NCI-H1092 treated with DMSO at 0.1 percent for 48 hours (cell line): ENCODE measurements around the gene IL17RD.
"Not testable (repeated sequence)": the region's sequence is repeated elsewhere in the genome, so short reads cannot be mapped to it uniquely, and the experiment has no call there.

ENCODE experiments used
- DNase-seq: peaks from one replicate; lab custom pipeline; 2025; lab: John Stamatoyannopoulos, UW

IL17RD gene

DNA sequence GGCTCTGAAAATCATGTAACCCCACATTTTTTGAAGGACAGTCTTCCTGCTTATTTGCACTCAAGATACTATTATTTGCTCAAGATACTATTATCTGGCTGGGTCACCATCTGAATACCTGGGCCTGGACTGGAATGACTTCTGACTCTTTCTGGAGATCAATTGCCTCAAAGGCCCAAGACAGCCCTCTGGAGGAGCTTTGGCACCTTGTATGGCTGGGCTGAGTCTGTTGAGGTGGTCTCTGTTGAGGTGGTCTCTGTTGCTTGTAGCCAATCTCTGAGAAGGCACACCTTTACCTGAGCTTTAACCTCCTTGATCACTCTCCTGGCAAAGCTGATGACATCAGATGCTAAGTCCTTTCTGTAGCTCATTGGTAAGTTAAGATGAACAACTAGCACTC lies 71.7 kb downstream of the IL17RD start:
- no peak for DNase-seq

DNA sequence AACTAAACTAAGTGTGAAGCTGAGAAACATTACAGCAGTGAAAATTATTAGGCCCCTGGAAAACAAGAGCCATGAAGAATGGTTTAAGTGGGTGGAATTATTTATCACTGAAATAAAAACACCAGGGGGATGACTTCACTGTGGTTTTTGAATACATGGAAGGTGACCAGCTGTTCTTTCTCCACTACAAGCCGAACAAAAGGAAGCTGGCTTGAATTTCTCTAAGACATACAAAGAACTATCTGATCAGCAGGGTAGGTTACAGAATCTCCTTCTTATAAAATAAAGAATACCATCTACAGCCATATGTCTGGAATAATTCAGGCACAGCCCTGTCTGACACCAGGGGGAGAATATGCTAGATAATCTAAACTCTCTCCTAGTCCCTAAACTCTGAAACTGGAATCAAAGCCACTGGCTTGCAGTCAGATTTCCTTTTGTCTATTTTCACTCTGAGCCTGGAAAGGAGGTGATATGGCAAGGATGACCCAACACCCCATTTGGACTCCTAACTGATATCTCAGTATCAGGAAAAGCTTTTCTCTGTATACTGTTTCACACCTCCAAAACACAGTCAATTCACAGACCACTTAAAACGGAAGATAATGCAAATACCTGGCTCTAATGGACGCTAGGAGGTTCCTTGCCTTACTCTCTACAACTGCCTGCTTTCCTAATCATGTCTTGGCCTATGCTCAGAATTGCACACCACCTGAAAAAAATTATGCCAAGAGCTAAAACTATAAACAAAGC lies 73.5 kb downstream of the IL17RD start:
- DNase-seq, result no peak

DNA sequence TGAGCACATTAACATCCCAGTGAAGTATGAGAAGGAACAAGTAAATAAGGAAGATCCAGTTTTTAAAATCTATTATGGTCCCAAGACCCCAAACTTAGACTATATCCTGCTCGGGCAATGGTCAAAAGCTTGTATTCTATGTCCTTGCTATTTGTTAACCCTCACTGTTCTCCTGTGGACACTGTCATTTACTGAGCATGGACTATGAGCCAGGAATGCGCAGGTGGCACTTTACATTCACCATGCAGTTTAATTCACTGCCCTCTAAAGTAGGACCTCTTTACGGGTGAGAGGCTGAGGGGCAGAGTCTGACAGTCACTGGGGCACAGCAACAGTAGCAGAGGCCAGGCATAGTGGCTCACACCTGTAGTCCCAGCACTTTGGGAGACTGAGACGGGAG lies 76.1 kb downstream of the IL17RD start:
- no peak for DNase-seq

DNA sequence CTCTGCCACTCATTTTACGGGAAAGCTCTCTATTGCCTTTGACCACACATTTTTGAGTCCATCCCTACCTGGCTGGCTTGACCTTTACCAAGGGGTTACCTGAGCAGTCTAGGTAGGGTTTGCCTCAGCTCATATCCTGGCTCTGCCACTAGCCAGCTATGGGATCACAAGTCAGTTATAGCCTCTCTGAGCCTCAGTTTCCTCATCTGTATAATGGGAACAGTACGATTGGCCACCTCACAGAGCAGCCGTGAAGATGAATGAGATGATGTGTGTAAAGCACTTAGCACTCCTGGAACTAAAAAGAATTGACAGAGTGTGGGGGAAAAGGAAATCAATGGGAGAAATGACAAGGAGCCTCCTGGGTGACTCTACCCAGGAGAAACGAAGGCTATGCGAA lies 76.7 kb downstream of the IL17RD start:
- no peak for DNase-seq

DNA sequence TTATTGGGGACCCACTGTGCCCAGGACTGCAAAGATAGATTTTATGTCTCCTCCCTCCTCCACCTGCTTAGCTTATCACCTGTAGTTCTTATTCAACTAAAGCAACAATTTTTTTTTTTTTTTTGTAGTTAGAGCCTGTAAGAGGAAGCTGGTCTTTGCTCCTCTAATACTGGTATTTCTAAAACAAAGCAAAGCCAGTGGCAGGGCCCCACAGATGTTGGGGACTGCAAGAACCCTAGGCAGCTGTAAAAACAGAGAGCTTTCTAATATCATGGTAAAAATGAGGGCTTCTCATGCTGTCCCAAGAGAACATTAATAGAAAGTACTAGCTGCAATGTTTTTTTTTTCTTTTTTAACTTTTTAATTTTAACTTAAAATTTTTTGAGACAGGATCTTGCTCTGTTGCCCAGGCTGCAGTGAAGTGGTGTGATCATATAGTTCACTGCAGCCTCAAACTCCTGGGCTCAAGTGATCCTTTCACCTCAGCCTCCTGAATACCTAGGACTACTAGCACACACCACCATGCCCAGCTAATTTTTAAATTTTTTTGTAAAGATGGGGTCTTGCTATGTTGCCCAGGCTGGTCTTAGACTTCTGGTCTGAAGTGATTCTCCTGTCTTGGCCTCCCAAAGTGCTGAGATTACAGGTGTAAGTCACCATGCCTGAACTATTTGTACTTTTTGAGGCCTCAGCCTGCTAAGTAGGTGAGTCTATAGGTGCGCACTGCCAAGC lies 77.6 kb downstream of the IL17RD start:
- DNase-seq, result no peak

DNA sequence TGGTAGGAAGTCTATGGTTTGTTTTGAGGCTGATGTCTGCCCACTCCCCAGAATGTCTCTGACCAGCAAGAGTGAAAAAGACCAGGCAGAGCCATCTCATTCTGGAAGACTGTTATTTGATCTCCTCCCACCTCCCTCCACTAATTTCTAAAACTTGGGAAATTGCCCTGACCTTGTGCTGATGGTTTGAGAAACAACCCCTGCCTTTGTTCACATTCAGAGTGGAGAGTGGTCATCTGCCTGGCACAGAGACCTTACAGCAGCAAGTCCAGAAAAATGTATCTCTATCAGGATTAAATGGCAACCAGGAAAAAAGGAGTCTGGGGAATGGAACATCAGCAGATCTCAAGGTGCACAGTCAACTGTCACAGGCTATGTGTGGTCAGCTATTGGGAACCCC lies 79.0 kb downstream of the IL17RD start:
- no peak for DNase-seq

DNA sequence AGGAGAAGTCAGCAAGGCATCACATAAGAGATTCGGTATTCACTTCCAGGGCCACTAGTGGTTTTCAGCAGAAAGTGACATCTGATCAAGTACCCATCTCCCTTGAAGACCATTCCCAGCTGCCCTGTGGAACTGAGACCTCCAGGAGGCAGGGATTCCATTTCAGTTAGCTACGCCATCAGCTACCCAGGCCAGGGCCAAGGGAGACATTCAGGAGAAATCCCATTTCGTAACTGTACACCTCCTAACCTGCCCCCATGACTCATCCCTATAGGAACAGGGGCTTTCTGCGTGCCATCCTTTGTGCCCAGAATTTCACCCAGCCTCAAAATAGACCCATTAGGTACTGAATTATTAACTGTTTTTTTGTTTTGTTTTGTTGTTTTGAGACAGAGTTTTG lies 79.9 kb downstream of the IL17RD start:
- DNase-seq, result no peak

DNA sequence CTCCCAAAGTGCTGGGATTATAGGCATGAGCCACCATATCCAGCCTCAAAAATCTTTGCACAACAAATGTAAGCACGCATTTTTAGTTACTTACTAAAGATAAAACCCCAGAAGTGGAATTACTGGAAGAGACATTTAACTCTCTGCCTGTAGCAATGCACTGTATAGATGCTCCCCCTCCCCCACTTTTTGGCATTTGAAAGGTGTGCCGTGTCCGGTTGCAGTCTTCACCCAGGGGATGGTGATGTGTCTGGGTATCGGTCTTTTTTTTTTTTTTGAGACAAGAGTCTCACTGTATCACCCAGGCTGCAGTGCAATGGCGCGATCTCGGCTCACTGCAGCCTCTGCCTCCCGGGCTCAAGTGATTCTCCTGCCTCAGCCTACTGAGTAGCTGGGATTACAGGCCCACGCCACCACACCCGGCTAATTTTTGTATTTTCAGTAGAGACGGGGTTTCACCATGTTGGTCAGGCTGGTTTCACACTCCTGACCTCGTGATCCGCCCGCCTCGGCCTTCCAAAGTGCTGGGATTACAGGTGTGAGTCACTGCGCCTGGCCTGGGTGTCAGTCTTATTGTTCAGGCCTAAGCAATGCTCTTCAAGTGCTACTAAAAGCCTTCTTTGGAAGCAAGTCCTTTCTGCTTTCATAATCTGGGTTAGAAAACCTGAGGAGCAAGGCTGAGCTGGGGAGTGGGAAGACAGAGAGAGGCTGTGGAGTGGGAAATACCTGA lies 81.7 kb downstream of the IL17RD start:
- not testable (repeated sequence) for DNase-seq

DNA sequence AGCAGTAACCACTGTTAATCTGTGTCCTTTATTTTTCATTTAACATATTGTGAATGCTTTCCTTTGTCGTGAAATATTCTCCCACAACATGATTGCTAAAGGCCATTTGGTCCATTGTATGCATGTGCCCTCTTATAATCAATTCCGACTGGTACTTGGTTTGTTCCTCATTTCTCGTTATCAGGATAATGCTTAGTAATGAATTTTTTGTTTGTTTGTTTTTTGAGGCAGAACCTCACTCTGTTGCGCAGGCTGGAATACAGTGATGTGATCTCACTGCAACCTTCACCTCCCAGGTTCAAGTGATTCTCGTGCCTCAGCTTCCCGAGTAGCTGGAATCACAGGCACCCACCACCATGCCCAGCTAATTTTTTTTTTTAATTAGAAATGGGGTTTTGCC lies 82.7 kb downstream of the IL17RD start:
- DNase-seq, result no peak

DNA sequence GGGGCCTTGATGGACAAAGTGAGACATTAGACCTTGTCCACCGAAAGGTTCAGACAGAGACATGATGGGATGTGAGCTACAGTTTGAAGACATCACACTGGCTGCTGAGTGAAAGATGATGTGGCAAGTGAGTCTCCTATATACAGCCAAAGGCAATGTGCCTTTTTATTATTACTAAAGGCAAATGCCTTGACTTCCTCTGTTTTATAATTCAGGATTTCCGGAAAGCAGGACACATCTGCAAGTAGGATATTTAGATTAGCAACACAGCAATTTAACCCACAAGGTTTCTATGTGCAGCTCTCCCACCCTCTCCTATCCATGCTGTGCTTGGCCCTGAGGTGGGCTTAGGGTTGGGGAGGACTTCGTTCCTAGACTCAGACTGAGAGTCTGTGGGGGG lies 84.0 kb downstream of the IL17RD start:
- no peak for DNase-seq

DNA sequence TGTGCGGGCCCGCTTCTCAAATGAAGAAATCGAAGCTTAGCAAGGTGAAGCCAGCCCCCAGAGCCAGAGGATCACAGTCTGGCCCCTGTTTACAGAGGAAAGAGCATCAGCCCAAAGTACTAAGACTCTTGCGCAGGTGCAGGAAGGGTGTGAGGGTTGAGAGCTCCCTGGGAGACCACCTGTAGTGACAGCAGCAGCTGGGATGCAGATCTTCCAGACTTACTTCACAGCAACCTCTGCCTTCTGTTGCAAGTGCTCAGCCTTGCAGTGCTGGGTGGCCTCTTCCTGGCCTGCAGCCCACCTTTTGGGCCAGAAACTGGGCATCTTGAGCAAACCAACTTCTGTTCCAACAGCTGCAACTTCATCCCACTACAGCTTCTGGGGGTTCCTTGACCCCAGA lies 85.0 kb downstream of the IL17RD start:
- DNase-seq, result no peak

DNA sequence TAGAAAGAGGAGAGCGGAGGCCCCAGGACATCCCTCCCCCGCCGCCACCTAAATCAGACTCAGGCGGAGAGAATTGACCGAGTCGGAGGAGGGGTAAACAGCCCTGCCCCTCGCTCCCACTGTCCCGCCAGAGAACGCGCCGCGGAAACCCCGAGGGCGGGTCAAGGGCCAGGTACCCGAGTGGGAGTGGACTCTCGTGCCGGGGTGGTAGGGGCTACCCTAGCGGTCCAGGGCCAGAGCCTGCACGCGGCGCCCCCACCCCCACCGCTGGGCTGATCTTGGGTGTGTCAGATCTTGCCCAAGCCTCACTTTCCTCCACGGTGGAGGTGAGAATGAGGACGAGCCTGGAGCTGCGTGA lies 85.7 kb downstream of the IL17RD start:
- no peak for DNase-seq

DNA sequence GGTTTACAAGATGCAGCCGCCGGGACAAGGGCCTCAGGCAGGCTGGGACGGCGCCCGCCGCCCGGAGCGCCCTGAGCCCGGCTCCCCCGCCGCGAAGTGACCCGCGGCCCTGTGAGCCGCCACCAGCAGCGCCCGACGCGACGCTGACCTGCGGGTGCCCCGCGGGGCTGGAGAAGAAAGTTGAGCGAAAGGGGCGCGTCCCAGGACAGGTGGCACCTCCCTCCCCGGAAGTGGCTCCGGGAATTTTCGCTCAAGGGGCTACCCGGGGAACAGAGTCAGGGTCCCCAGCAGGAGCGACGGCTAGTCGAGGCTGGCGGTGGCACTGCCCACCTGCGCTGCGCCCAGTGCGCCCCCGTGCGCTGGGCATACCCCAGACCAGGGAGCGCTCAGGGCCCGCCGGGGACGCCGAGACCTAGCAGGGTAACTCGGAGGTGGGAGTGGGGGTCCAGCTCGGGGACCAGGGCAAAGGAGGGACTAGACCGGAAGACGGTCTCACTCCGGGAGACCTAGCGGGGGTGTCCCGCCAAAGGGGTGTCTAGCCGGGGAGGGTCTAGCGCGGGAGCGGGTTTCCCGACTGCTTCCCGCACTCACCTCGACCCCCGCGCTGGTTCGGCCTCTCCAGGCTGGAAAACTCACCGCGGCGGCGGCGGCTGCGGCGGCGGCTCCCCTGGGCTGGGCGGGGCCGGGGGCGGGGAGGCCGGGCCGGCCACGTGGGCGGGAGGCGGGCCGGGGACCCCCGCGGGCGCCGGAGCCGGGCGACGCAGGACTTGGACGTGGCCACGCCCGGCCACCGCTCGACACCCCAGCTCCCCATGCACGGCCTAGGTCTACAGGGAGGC lies 86.3 kb downstream of the IL17RD start:
- DNase-seq, result peak; percentile 16

DNA sequence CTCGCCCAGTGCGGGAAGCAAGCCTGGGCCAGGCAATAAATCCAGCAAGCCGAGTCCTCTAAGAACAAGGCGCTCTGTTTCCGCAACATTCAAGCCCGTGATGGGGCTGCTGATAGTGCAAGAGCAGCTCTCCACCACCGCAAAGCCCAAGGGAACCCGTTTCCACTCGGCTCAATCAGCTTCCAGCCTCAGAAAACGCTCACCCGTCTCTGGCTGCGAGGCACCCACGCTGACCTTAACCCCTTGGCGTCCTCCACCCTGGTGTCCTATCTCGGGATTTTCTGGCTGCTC lies 86.9 kb downstream of the IL17RD start:
- peak; percentile 12 for DNase-seq

DNA sequence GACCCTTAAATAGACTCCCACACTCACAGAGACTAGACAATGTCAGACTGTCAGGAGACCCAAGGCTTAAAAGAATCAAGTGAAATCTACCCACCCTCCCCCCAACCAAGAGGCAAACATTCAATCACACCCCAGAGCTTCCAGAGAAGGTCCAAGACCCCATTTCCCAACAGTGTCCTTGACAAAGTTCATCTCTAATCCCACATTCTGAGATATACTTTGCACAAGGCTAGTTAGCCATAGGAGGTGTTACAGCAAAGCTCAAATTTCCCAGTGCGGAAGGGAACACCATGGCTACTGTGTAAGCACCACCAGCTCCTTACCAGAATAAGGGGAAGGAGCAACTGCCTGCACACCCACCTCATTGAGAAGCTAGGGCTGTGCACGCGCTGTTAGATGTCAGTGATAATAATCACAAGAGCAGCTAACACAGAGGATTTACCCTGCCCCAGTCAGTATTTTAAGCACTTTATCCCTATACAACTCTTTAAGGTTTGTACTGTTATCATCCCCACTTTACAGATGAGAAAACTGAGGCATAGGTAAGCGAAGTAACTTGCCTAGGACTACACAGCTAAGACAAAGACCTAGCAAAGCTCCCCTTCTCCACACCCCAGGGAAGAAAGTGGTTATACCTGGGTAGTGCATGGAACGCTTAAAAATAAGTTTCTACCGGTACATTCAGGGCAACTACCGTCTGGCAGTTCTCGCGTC lies 87.4 kb downstream of the IL17RD start:
- no peak for DNase-seq

DNA sequence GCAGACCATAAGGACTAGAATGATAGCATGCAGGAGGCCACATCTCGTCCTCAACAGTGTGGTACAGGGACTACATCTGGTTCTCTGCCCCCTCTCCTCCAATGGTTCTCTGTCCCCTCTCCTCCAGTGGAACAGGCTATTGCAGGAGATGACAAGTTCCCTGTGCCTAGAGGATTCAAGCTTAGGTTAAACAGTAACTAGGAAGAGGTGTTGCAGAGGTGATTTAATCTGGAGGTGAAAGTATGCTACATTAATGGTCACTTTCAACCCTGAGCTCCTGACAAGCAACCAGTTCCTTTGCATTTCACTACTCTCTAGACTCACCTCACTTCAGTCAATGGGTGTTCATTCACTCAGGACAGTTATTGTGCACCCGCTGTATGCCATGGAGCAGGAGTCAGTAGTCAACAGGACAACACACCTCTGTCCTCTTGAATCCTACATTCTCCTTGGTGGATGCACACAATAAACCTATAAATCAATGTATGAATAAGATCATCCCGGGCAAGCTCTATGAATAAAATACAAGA lies 88.7 kb downstream of the IL17RD start:
- no peak for DNase-seq

DNA sequence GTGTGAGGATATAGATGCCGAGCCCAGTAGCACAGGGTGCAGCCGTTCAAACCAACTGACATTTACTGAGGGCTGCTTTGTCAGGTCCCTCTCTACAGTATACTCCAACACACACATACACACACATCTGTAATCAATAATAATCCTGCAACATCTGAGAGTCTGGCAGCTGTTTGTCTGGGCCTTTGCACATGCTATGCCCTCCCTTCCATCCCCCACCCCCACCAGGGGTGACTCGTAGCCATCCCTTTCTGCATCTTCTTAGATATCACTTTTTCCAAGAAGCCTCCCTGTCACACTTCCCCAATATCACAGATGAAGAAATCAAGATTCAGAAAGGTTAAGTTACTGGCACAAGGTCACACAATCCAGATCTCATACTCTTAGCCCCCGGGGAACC lies 91.0 kb downstream of the IL17RD start:
- DNase-seq, result no peak

DNA sequence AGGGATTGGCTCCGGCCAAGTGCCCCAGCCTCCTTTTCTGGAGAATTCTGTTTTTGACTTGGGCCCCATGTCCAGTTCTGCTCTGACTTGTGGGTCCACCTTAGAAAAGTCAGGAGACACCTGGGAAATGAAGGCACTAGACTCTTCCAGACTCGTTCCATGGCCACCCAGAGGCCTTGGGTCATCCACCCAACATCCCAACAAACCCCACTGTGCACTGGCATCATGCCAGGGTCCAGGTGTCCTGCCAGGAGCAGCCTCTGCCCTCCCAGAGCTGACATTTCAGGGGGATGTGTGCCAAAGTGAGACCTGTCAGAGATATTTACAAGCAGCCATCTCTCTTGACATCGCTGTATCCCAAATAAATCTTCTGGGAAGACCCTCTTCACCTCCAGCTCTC lies 91.5 kb downstream of the IL17RD start:
- no peak for DNase-seq

DNA sequence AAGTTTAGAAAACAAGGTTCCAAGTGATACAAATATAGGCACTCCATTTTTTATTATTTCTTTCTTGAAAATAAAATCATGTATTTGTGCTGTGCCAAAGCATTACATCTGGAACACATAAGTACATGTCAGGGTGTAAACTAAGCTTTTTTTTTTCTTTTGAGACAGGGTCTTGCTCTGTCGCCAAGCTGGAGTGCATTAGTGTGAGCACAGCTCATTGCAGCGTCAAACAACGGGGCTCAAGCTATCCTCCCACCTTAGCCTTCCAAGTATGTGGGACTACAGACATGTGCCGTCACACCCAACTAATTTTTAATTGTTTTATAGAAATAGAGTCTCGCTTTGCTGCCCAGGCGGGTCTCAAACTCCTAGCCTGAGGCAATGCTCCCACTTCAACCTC lies 95.7 kb downstream of the IL17RD start:
- DNase-seq, result no peak

DNA sequence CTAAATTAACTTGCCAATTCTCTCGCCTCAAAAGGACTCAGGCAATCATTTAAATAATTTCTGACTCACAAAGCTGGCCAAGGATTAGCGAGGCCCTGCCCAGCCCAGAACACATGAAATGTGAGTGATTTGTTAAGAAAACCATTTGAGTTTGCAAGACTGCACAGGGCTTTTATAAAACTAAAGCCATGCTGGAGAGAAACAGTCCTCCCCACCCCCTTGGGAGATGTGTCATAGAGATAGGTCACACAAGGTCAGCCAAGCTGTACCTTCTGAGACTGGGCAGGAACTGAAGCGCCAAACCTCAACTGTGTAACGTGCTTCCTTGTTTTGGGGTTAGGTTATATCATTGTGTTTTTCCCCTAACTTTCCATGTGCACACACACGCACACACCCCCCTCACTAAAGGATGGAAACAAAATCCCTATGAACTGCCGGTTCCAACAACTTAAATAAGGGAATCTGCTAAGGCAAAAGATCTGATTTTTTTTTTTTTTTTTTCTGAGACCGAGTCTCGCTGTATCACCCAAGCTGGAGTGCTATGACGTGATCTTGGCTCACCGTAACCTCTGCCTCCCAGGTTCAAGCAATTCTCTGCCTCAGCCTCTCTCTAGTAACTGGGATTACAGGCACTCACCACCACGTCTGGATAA lies 96.6 kb downstream of the IL17RD start:
- no peak for DNase-seq

DNA sequence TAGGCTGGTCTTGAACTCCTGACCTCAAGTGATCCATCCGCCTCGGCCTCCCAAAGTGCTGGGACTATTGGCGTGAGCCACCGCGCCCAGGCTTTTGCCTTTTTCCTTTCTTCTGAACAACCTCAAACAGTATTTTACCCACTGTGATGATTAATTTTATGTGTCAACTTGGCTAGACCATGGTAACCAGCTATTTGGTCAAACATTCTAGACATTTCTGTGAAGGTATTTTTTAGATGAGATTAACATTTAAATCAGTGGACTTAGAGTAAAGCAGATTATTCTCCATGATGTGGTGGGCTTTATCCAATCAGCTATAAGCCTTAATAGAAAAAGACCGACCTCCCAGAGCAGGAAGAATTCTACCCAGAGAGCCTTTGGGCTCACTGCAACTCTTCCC lies 98.7 kb downstream of the IL17RD start:
- no peak for DNase-seq
